PC-9 (cell line): Measurements from ENCODE around the gene AGAP1. TPM values are rescaled to one million over a fixed set of nuclear protein-coding genes. Genes with fewer than 3 reads are reported as not detected.

ENCODE experiments used
- BruUV-seq: library from RNA; stranded (reverse); fragments of 400-500 nt; replicated peaks from 2 replicates; lab custom pipeline; 2021; lab: Mats Ljungman, UMichigan
- CTCF ChIA-PET: fragments of 300-600 bp; sonication (Branson Sonifier 250); formaldehyde crosslinking; loops from one replicate; lab custom pipeline; 2022; ENCODE audit warnings: antibody characterized with exemption; lab: Charles Lee
- POLR2A ChIA-PET: fragments of 300-600 bp; sonication (Branson Sonifier 250); formaldehyde crosslinking; loops from one replicate; lab custom pipeline; 2022; ENCODE audit warnings: antibody characterized with exemption; ENCODE audit not compliant: unreplicated experiment; lab: Charles Lee
- DNase-seq, 2 experiments: peaks; one replicate each; pipeline versions ENCODE4 v3.0.0 to v3.0.0-alpha.2; 2015 to 2022; ENCODE audit warnings: mixed read lengths in 1 of 2
- H2AFZ ChIP-seq: fragments of 200-600 bp; sonication (generic); 2 replicates; pipeline ENCODE4 v1.8.1; 2017; ENCODE audit warnings: antibody characterized with exemption
- H3F3A ChIP-seq: fragments of 200-600 bp; sonication (generic); 2 replicates; pipeline ENCODE4 v1.8.1; 2017; ENCODE audit warnings: antibody characterized with exemption, mild to moderate bottlenecking, low read depth; ENCODE audit not compliant: insufficient read depth
- H3K27ac ChIP-seq: fragments of 200-600 bp; sonication (generic); 2 replicates; pipeline ENCODE4 v1.6.1; 2016; ENCODE audit warnings: mixed run types
- H3K27me3 ChIP-seq: fragments of 200-600 bp; sonication (generic); 2 replicates; pipeline ENCODE4 v1.6.1; 2016; ENCODE audit warnings: low read depth, mixed run types; ENCODE audit not compliant: insufficient read depth
- H3K36me3 ChIP-seq: fragments of 200-600 bp; sonication (generic); 2 replicates; pipeline ENCODE4 v1.6.1; 2016; ENCODE audit warnings: low read depth, mixed run types
- H3K4me1 ChIP-seq: fragments of 200-600 bp; sonication (generic); replicated peaks from 2 replicates; pipeline ENCODE4 v1.6.1; 2016; ENCODE audit warnings: mixed run types; ENCODE audit not compliant: insufficient read depth
- H3K4me2 ChIP-seq: fragments of 200-600 bp; sonication (generic); 2 replicates; pipeline ENCODE4 v1.6.1; 2017; ENCODE audit warnings: mixed run types
- H3K4me3 ChIP-seq: fragments of 200-600 bp; sonication (generic); 2 replicates; pipeline ENCODE4 v1.6.1; 2016; ENCODE audit warnings: mixed run types
- H3K79me2 ChIP-seq: fragments of 200-600 bp; sonication (generic); 2 replicates; pipeline ENCODE4 v1.6.1; 2017; ENCODE audit warnings: low read depth, mixed run types
- H3K9me2 ChIP-seq: fragments of 200-600 bp; sonication (generic); 2 replicates; pipeline ENCODE4 v1.8.1; 2017; ENCODE audit warnings: mild to moderate bottlenecking; ENCODE audit not compliant: insufficient read depth
- H3K9me3 ChIP-seq: fragments of 200-600 bp; sonication (generic); 2 replicates; pipeline ENCODE4 v1.8.1; 2016; ENCODE audit warnings: low read depth; ENCODE audit not compliant: insufficient read depth
- H4K20me1 ChIP-seq: fragments of 200-600 bp; sonication (generic); 2 replicates; pipeline ENCODE4 v1.8.1; 2017; ENCODE audit not compliant: insufficient read depth
- EZH2 ChIP-seq: fragments of 200-600 bp; sonication (generic); IDR thresholded peaks from 2 replicates; pipeline ENCODE4 v1.8.0; 2017; ENCODE audit warnings: antibody characterized with exemption, low read depth
- intact Hi-C: fragments of 100-400 bp; cut with micrococcal nuclease; formaldehyde crosslinking; loops from one replicate; pipeline ENCODE4 v1.10.0; 2022; ENCODE audit not compliant: unreplicated experiment
- total RNA-seq: library from RNA; stranded (reverse); gene quantifications from 2 replicates; pipeline ENCODE4 v1.2.3, GENCODE V29; 2021
- TF ChIP-seq, protein P1 (sequence below): fragments of 200-600 bp; sonication (generic); conservative IDR thresholded peaks from 2 replicates; pipeline ENCODE4 v1.6.1; 2017; ENCODE audit warnings: mixed run types, antibody characterized with exemption, mild to moderate bottlenecking, moderate library complexity

Gene AGAP1
- total RNA-seq, 1 experiment from 2014 or later: 91.4 TPM

DNA sequence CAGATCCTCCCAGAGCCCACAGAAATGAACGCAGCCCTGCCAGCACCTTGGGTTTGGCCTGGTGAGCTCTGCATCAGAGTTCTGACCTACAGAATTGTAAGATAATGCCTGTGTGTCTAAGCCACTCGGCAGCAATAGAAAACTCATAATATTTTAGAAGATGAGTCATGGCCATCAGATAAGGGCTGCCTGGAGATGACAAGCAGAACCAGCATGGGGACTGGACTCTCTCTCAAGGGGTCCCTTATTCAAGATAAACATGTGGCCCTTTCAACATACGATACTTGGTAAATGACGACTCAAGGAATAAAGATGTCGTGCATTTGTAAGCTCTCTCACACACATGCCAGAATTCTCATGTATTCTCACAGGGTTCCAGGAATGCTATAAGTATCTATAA, 8.5 kb upstream of the AGAP1 start:
- no peak overlapping the region for H3K4me2 ChIP-seq
- no TSS peak for BruUV-seq
- no peak overlapping the region for H2AFZ ChIP-seq
- H3F3A ChIP-seq: no peaks in the 10 kb centered on the region
- CTCF ChIA-PET: no interaction called here
- H4K20me1 ChIP-seq: no peaks in the 10 kb centered on the region
- H3K27ac ChIP-seq: no peak overlapping the region
- intact Hi-C loops: no loop called here
- H3K4me1 ChIP-seq: peaks cover 5% of the 10 kb centered on the region; the same call in 1 of the 2 replicates
- H3K4me3 ChIP-seq: no peak overlapping the region
- DNase-seq: peak; percentile 45 to 70
- H3K9me3 ChIP-seq: peaks cover 3% of the 10 kb centered on the region; the same call in 1 of the 2 replicates
- TF ChIP-seq EZH2: no peak
- TF ChIP-seq, protein P1, sequence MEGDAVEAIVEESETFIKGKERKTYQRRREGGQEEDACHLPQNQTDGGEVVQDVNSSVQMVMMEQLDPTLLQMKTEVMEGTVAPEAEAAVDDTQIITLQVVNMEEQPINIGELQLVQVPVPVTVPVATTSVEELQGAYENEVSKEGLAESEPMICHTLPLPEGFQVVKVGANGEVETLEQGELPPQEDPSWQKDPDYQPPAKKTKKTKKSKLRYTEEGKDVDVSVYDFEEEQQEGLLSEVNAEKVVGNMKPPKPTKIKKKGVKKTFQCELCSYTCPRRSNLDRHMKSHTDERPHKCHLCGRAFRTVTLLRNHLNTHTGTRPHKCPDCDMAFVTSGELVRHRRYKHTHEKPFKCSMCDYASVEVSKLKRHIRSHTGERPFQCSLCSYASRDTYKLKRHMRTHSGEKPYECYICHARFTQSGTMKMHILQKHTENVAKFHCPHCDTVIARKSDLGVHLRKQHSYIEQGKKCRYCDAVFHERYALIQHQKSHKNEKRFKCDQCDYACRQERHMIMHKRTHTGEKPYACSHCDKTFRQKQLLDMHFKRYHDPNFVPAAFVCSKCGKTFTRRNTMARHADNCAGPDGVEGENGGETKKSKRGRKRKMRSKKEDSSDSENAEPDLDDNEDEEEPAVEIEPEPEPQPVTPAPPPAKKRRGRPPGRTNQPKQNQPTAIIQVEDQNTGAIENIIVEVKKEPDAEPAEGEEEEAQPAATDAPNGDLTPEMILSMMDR: no peak
- POLR2A ChIA-PET: interaction anchor here (0.6 to 0.7 kb wide), 2 partner anchors 235 to 1445 kb away, joined by 3 to 5 read pairs; no protein-coding TSS in a partner anchor
- no peaks in the 10 kb centered on the region for H3K36me3 ChIP-seq
- no peaks in the 10 kb centered on the region for H3K79me2 ChIP-seq
- H3K27me3 ChIP-seq: no peaks in the 10 kb centered on the region
- no peaks in the 10 kb centered on the region for H3K9me2 ChIP-seq

DNA sequence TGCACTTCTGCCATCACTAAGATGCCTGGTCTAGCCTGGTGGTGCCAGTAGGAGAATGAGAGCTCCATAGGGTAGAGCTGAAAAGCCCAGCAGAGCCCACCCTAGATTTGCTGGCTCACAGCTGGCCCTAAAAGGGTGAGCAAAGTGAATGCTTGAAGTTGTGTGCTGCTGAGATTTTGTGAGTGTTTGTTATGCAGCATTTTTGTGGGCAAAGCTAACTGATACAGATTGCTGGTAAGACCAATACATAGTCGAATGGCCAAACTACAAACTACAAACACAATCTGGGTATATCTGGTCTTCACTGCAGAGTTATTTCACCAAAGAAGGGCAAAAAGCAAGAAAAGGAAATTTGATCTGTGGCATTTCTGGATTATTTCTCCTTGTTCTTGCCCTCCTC, 7.1 kb upstream of the AGAP1 start:
- no peak for DNase-seq
- H3K4me2 ChIP-seq: no peak overlapping the region
- no peaks in the 10 kb centered on the region for H3K36me3 ChIP-seq
- intact Hi-C loops: no loop called here
- H4K20me1 ChIP-seq: no peaks in the 10 kb centered on the region
- peaks cover 3% of the 10 kb centered on the region; the same call in 1 of the 2 replicates for H3K9me3 ChIP-seq
- no peak for TF ChIP-seq EZH2
- TF ChIP-seq, protein P1: no peak
- no peaks in the 10 kb centered on the region for H3K27me3 ChIP-seq
- no peaks in the 10 kb centered on the region for H3K79me2 ChIP-seq
- H3K4me3 ChIP-seq: no peak overlapping the region
- no peaks in the 10 kb centered on the region for H3K9me2 ChIP-seq
- no TSS peak for BruUV-seq
- no peak overlapping the region for H2AFZ ChIP-seq
- no peak overlapping the region for H3K27ac ChIP-seq
- H3K4me1 ChIP-seq: peaks cover 5% of the 10 kb centered on the region; the same call in 1 of the 2 replicates
- ChIA-PET POLR2A (no interaction called here), CTCF (no interaction called here)
- H3F3A ChIP-seq: no peaks in the 10 kb centered on the region

DNA sequence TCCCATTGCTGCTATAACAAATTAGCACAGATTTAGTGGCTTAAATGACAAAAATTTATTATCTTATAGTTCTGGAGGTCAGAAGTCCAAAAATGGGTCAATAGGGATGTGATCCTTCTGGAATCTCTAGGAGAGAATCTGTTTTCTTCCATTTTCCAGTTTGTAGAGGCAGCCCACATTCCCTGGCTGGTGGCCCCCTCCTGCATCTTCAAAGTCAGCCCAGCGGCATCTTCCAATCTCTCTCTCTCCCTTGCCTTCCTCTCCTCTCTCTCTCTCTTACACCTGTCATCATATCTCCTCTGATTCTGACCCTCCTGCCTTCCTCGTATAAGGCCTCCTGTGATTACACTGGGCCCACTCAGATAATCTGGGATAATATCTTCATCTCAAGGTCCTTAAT, 3.9 kb upstream of the AGAP1 start:
- Histone ChIP-seq H3K9me3 (peaks cover 3% of the 10 kb centered on the region; the same call in 1 of the 2 replicates), H3K4me3 (no peak overlapping the region), H3K36me3 (no peaks in the 10 kb centered on the region), H3K4me1 (peaks cover 3% of the 10 kb centered on the region; the same call in 1 of the 2 replicates), H3K79me2 (peaks cover 4% of the 10 kb centered on the region), H3F3A (no peaks in the 10 kb centered on the region), H3K27me3 (no peaks in the 10 kb centered on the region), H3K27ac (no peak overlapping the region), H3K9me2 (no peaks in the 10 kb centered on the region), H3K4me2 (no peak overlapping the region), H4K20me1 (no peaks in the 10 kb centered on the region), H2AFZ (no peak overlapping the region)
- intact Hi-C loops: loop anchor here (10.0 kb wide), 1 partner anchor 125 kb away; no protein-coding TSS in a partner anchor
- no peak for DNase-seq
- BruUV-seq: no TSS peak
- TF ChIP-seq, protein P1: no peak
- TF ChIP-seq EZH2: no peak
- POLR2A ChIA-PET: no interaction called here
- CTCF ChIA-PET: no interaction called here
